HG02571 (cell line): ENCODE data around the gene MT1E.
A peak's percentile ranks its signal among the peaks of the same experiment; 100 is the strongest.
"Not testable (repeated sequence)": the region's sequence is repeated elsewhere in the genome, so short reads cannot be mapped to it uniquely, and the experiment has no call there.

ENCODE experiments used
- ATAC-seq: cut with Tn5 transposase; IDR thresholded peaks from one replicate; pipeline ENCODE4 v1.9.1; 2021; ENCODE audit warnings: mild to moderate bottlenecking, moderate library complexity; ENCODE audit not compliant: unreplicated experiment

MT1E gene

GRCh38 chr16:56625140-56625942 lies at the start of gene MT1E:
Gene MT1E (plus strand): TSS chr16:56625781. CDS start chr16:56625852, 71 bp downstream.
- ATAC-seq, result no peak

GRCh38 chr16:56576585-56577299 lies 48.8 kb upstream of the MT1E start:
- ATAC-seq, result peak; percentile 72

- ATAC-seq, result no peak
Observed at GRCh38 chr16:56577300-56577625, 48.3 kb upstream of the MT1E start.

GRCh38 chr16:56580391-56581048 lies 45.1 kb upstream of the MT1E start:
- no peak for ATAC-seq

- not testable (repeated sequence) for ATAC-seq
Observed at GRCh38 chr16:56582911-56583310, 42.7 kb upstream of the MT1E start.

GRCh38 chr16:56583351-56584168 lies 42.0 kb upstream of the MT1E start:
- ATAC-seq, result no peak

GRCh38 chr16:56584276-56584675 lies 41.3 kb upstream of the MT1E start:
- no peak for ATAC-seq

GRCh38 chr16:56588781-56589140 lies 36.8 kb upstream of the MT1E start:
- ATAC-seq, result no peak

- ATAC-seq, result no peak
Observed at GRCh38 chr16:56589141-56590039, 36.2 kb upstream of the MT1E start, which contains the start of gene MT3. Gene MT3 (plus strand): TSS chr16:56589528. CDS start chr16:56589591, 63 bp downstream.

- ATAC-seq, result no peak
Observed at GRCh38 chr16:56591377-56592060, 34.1 kb upstream of the MT1E start.

GRCh38 chr16:56593573-56594291 lies 31.8 kb upstream of the MT1E start:
- no peak for ATAC-seq

- no peak for ATAC-seq
Observed at GRCh38 chr16:56594292-56594619, 31.3 kb upstream of the MT1E start.

GRCh38 chr16:56600398-56600999 lies 25.1 kb upstream of the MT1E start:
- ATAC-seq, result no peak

GRCh38 chr16:56601325-56601724 lies 24.3 kb upstream of the MT1E start:
- ATAC-seq, result no peak

GRCh38 chr16:56603589-56603988 lies 22.0 kb upstream of the MT1E start:
- no peak for ATAC-seq

GRCh38 chr16:56604966-56605365 lies 20.6 kb upstream of the MT1E start:
- no peak for ATAC-seq

- ATAC-seq, result no peak
Observed at GRCh38 chr16:56605475-56605874, 20.1 kb upstream of the MT1E start.

- no peak for ATAC-seq
Observed at GRCh38 chr16:56606071-56606475, 19.5 kb upstream of the MT1E start.
